T-helper 2 cell treated with Interferon-gamma antibody and Interleukin-4, amounts not matched to agents 5 μg/mL and 100 μg/mL, for 36 hours (primary cell): Measurements from ENCODE around the gene TMEFF2.

Experiments
- DNase-seq: peaks from one replicate; pipeline ENCODE4 v3.0.0; 2021; ENCODE audit warnings: low spot score
- H3K27ac Mint-ChIP-seq: one replicate; pipeline ENCODE4 v1.8.0; 2021; ENCODE audit warnings: mild to moderate bottlenecking, mixed read lengths
- H3K27me3 Mint-ChIP-seq: one replicate; pipeline ENCODE4 v1.8.0; 2021; ENCODE audit warnings: low read depth, mixed read lengths
- H3K36me3 Mint-ChIP-seq: one replicate; pipeline ENCODE4 v1.8.0; 2021; ENCODE audit warnings: low read depth, mixed read lengths
- H3K4me1 Mint-ChIP-seq: one replicate; pipeline ENCODE4 v1.8.0; 2021; ENCODE audit warnings: low read depth, mixed read lengths
- H3K4me3 Mint-ChIP-seq: one replicate; pipeline ENCODE4 v1.8.0; 2022; ENCODE audit warnings: mild to moderate bottlenecking, moderate library complexity, mixed read lengths
- H3K9me3 Mint-ChIP-seq: one replicate; pipeline ENCODE4 v1.8.0; 2021; ENCODE audit warnings: mixed read lengths

Gene TMEFF2

DNA sequence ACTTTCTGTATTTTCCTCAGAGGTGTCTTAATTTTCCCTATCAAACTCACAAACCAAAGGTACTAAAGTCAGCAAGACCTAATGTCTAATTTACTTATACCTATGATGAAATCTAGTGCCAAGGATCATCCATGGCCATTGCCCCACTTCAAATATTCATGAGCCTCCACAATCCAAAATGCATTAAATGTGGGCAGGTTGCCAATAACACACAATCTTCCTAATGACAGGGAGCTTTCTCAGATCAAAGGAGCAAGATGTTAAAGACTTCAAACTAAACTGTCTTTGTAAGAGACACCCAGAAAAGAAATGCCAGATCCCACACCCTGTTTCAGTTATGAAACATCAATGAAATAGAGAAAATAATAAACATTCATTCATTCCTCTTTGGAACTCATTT lies 143.2 kb downstream of the TMEFF2 start:
- H3K36me3 Mint-ChIP-seq = no peaks in the 10 kb centered on the region
- H3K4me1 Mint-ChIP-seq = no peaks in the 10 kb centered on the region
- H3K4me3 Mint-ChIP-seq = no peak overlapping the region
- no peaks in the 10 kb centered on the region for H3K27me3 Mint-ChIP-seq
- no peak for DNase-seq
- H3K27ac Mint-ChIP-seq = no peak overlapping the region
- no peaks in the 10 kb centered on the region for H3K9me3 Mint-ChIP-seq

DNA sequence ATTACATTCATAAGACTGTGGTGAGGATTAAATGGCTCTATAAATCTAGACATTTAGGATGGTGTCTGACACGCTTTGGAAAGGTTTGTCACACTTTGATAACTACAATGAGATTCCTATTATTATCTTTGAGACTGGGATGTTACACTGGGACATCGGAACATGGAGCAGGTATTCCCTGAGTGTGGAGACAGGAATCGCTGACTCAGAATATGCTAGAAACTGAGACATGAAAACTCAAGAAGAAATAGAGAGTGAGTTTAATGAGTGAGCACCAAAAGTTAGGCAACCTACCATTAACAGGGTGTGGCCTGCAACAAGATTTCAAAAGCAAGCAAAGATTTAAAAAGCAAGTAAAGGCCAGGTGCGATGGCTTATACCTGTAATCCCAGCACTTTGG lies 145.4 kb downstream of the TMEFF2 start:
- Mint-ChIP-seq H3K36me3 (no peaks in the 10 kb centered on the region), H3K4me1 (no peaks in the 10 kb centered on the region), H3K9me3 (no peaks in the 10 kb centered on the region), H3K27ac (no peak overlapping the region), H3K27me3 (no peaks in the 10 kb centered on the region), H3K4me3 (no peak overlapping the region)
- no peak for DNase-seq

DNA sequence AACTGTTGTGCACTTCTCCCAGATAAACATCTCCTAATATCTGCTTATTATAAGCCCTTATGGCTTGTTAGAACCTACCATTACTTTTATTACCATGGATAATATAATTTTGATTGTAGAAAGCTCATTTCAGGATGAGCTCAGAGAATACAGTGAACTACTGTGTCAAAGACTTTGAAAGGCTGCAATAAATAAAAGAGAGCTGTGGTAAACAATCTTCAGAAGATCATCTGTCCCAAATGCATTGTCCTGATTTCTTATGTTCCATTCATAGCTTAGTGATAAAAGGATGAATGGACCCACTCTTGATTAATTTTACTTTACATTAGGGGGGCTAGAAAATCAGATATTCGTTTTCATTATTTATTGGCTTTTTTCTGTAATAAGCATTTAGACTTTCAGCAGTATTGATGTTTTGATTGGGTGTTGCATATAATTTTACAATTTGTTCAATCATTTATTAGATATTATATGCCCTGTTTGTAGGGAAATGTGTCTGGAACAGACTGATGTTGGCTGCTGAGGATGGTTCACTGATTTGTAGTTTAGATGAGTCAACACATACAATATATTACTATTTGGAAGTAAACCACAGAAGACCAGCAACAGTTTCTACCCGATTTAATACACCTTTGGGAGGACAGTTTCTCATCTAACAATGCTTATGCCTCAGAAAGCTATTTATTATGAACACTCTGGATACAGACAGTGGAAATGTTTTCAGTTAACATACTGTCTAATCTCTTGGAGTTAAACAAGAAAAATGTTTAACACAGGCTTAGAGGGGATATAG lies 147.2 kb downstream of the TMEFF2 start:
- Mint-ChIP-seq H3K4me1 (no peaks in the 10 kb centered on the region), H3K27ac (no peak overlapping the region), H3K9me3 (no peaks in the 10 kb centered on the region), H3K4me3 (no peak overlapping the region), H3K27me3 (no peaks in the 10 kb centered on the region), H3K36me3 (no peaks in the 10 kb centered on the region)
- no peak for DNase-seq

DNA sequence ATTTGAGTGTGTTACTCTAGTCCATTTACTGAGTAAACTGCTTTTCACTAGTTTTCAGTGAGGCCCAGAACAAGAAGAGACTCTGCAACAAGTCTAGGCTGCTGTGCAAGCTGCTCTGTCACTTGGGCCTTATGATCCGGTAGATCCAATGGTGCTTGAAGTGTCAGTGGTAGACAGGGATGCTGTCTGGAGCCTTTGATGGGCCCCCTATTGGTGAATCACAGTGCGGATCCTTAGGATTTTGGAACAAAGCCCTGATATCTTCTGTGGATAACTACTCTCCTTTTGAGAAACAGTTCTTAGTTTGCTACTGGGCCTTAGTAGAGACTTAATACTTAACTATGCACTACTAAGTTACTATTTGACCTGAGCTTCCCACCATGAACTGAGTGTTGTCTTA lies 150.2 kb downstream of the TMEFF2 start:
- Mint-ChIP-seq H3K4me1 (no peaks in the 10 kb centered on the region), H3K27me3 (no peaks in the 10 kb centered on the region), H3K9me3 (no peaks in the 10 kb centered on the region), H3K4me3 (no peak overlapping the region), H3K36me3 (no peaks in the 10 kb centered on the region), H3K27ac (no peak overlapping the region)
- DNase-seq = no peak

DNA sequence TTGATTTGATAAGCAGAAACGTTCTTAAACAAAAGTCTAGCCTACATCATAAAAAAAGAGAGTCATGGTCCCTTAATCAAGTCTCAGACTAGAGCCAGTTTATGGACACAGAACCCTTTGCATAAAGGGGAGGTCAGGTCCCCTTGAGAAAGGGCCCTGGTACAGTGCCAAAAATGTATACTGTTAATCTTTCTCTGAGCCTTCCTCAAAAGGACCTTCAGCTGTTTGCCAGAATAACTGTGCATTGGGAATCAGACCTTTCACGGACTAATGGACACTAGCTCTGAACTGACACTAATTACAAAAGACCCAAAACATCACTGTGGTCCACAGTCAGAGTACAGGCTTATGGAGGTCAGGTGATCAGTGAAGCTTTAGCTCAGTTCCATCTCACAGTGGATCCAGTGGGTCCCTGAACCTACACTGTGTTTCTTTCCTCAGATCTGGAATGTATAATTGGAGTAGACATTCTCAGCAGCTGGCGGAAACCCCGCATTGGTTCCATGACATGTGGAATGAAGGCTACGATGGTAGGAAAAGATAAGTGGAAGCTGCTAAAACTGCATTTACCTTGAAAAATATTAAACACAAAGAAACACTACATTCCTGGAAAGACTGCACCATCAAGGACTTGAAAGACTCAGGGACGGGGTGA lies 151.4 kb downstream of the TMEFF2 start:
- Mint-ChIP-seq H3K9me3 (no peaks in the 10 kb centered on the region), H3K36me3 (no peaks in the 10 kb centered on the region), H3K4me3 (no peak overlapping the region), H3K4me1 (no peaks in the 10 kb centered on the region), H3K27ac (no peak overlapping the region), H3K27me3 (no peaks in the 10 kb centered on the region)
- DNase-seq = no peak

DNA sequence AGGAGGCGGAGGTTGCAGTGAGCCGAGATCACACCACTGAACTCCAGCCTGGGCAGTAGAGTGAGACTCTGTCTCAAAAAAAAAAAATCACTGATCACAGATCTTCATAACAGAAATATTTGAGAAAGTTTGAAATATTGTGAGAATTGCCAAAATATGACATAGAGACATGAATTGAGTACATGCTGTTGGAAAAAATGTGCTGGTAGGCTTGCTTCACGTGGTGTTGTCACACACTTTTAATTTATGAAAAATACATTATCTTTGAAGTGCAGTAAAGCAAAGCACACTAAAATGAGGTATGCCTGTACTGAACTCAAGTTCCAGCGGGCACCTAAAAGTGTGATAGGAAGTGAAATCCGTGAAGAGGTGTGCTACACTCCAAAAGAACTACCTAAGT lies 152.6 kb downstream of the TMEFF2 start:
- H3K36me3 Mint-ChIP-seq = no peaks in the 10 kb centered on the region
- no peaks in the 10 kb centered on the region for H3K27me3 Mint-ChIP-seq
- no peaks in the 10 kb centered on the region for H3K9me3 Mint-ChIP-seq
- H3K4me1 Mint-ChIP-seq = no peaks in the 10 kb centered on the region
- no peak overlapping the region for H3K4me3 Mint-ChIP-seq
- no peak for DNase-seq
- no peak overlapping the region for H3K27ac Mint-ChIP-seq

DNA sequence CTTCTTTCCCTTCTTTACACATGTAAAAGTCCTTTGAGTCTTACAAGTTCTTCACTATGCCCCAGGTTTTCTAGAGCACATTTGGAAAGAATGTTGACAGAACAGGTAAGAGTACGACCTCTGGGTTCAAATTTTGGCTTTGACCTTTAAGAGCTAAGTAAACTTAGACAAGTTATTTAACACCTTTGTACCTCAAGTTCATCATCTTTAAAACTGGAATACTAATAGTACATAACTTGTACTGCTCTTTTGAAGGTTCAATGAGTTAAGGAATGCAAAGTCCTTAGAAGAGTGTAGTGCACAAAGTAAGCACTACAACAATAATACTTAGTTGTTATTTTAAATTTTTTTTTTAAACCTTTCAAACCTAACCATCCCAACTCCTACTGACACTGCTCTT lies 156.6 kb downstream of the TMEFF2 start:
- Mint-ChIP-seq H3K27me3 (no peaks in the 10 kb centered on the region), H3K9me3 (no peaks in the 10 kb centered on the region), H3K4me1 (no peaks in the 10 kb centered on the region), H3K27ac (no peak overlapping the region), H3K4me3 (no peak overlapping the region), H3K36me3 (no peaks in the 10 kb centered on the region)
- DNase-seq = no peak

DNA sequence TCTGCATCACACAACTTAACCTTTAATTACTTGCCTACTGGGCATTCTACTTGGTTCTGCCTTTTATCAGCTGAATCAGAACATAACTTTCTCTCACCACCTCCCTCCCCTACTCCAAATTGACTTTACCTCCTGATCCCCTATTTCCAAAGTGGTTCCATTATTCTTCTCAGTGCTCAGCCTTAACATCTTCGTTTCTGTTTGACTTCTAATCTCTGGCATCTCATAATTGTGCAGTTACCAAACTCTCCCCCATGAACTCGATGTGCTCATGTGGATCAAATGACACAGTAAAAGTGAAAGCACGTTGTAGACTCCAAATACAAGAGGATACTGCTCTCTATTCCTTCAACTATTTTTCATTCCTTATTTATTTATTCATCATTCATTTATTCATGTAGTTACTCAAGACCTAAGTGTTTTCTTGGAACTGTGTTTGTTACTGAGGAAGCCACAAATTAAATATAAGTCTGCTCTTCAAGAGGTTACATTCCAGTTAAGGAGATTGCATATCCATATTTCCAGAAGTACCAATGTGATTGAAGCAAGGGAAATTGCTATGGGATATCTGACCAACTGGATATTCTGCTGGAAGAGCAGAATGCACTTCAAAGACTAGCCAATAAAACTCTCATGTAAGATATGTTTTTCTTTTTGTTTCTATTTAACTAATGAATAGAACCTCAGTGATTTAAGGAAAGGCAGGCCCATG lies 158.8 kb downstream of the TMEFF2 start:
- H3K9me3 Mint-ChIP-seq = no peaks in the 10 kb centered on the region
- H3K36me3 Mint-ChIP-seq = no peaks in the 10 kb centered on the region
- no peak overlapping the region for H3K27ac Mint-ChIP-seq
- no peaks in the 10 kb centered on the region for H3K27me3 Mint-ChIP-seq
- H3K4me3 Mint-ChIP-seq = no peak overlapping the region
- no peaks in the 10 kb centered on the region for H3K4me1 Mint-ChIP-seq
- DNase-seq = no peak

DNA sequence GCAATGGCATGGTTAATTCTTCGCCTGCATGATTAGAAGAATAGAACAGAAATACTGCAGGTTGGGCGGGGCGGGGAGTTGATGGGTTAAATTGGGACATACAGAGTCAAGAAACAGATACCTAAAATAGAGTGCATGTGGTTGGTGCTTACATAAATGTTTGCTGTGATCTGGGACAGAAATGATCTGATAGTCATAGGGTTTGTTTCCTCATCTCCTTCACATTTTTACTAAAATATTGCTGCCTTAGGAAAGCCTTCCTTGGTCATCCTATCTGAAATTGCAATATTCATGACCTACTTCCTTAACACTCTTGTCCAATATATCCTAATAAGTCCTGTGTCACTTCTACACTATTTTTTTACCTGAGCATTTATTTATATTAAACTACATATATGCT lies 163.9 kb downstream of the TMEFF2 start:
- Mint-ChIP-seq H3K27ac (no peak overlapping the region), H3K27me3 (no peaks in the 10 kb centered on the region), H3K36me3 (no peaks in the 10 kb centered on the region), H3K9me3 (no peaks in the 10 kb centered on the region), H3K4me1 (no peaks in the 10 kb centered on the region), H3K4me3 (no peak overlapping the region)
- no peak for DNase-seq

DNA sequence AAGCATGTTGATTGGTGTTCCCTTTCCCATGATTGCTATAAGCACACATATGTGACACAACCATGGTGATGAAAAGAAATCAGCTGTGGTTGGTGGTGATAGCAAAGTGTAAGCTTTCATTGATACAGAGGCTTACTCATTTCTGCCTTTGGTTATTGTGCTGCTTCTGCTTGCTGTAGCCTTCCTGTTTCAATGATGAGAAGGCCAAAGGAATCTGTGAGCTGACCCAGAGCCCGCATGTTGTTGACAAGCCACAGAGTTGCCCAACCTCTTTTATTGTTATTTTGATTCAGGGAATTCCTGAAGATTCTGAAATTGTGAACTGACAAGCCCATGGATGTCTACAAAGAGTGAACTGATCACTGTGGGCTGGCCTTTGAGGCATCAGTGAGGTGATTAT lies 164.4 kb downstream of the TMEFF2 start:
- Mint-ChIP-seq H3K4me3 (no peak overlapping the region), H3K27ac (no peak overlapping the region), H3K36me3 (no peaks in the 10 kb centered on the region), H3K27me3 (no peaks in the 10 kb centered on the region), H3K9me3 (no peaks in the 10 kb centered on the region), H3K4me1 (no peaks in the 10 kb centered on the region)
- no peak for DNase-seq

DNA sequence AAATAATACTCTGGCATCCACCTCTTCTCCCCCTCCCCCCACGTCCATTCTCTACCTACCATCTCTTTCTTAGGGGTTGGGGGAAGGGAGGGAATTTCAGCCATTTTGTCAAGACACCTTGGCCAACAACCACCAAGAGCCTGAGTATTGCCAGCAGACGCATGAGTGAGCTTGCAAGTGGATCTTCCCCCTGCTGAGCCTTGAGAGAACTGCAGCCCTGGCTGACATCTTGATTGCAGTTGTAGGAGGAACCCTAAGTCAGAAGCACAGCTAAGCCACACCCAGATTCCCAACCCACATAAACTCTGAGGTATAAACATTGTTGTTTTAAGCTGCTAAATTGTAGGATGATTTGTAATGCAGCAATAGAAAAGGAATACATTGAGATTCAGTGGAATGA lies 165.6 kb downstream of the TMEFF2 start:
- DNase-seq = no peak
- no peaks in the 10 kb centered on the region for H3K36me3 Mint-ChIP-seq
- H3K27ac Mint-ChIP-seq = no peak overlapping the region
- no peak overlapping the region for H3K4me3 Mint-ChIP-seq
- no peaks in the 10 kb centered on the region for H3K4me1 Mint-ChIP-seq
- no peaks in the 10 kb centered on the region for H3K9me3 Mint-ChIP-seq
- H3K27me3 Mint-ChIP-seq = no peaks in the 10 kb centered on the region

DNA sequence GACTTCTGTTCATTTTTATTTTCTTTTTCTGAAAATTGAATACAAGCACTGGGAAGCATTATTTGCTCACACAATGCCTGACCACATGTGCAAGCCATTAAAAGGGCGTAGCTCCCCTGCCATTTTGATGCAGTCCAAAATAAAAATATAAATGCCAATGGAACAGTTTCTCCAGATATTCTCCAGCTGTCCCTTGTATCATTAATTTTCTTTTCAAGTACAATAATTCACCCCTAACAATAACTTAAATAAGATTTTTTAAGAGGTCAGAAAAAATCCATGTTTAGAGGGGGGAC lies 168.0 kb downstream of the TMEFF2 start:
- no peaks in the 10 kb centered on the region for H3K4me1 Mint-ChIP-seq
- no peaks in the 10 kb centered on the region for H3K9me3 Mint-ChIP-seq
- H3K27ac Mint-ChIP-seq = no peak overlapping the region
- DNase-seq = no peak
- H3K36me3 Mint-ChIP-seq = no peaks in the 10 kb centered on the region
- no peaks in the 10 kb centered on the region for H3K27me3 Mint-ChIP-seq
- H3K4me3 Mint-ChIP-seq = no peak overlapping the region

DNA sequence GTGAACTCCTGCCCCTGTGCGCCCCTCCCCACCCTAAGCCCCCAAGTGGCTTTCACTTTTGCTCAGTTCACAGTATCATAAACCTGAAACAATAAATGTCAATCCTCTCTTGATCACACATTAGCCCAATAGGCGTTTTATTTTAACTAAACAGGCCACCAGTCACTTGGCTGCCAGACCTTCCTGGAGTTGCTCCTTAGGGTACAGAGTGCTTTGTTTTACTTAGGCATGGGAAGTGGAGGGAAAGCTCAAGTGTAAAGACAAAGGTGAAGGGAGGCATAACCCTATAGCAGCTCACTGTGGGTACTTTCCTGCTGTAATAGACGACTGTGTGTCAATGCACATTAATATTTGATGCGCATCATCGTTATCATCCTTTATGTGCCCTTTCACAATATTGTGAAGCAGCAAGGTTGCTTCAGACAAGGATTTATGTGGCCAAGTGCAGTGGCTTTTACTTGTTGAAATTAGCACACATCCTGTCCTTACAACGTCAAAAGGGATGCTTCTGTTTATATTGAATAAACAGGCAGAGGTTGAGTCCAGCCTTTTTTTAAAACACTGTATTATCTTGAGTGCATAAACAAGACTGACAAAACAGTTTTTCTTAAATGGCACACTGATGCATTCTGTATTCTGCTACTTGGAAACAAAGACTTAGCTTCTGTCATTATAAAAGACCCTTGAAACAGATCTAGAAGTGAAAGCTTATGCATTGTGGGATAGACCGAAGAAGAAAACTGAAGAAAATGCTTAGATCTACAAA lies 168.5 kb downstream of the TMEFF2 start:
- no peak for DNase-seq
- no peaks in the 10 kb centered on the region for H3K9me3 Mint-ChIP-seq
- H3K4me1 Mint-ChIP-seq = no peaks in the 10 kb centered on the region
- H3K36me3 Mint-ChIP-seq = no peaks in the 10 kb centered on the region
- H3K27ac Mint-ChIP-seq = no peak overlapping the region
- no peak overlapping the region for H3K4me3 Mint-ChIP-seq
- H3K27me3 Mint-ChIP-seq = no peaks in the 10 kb centered on the region

DNA sequence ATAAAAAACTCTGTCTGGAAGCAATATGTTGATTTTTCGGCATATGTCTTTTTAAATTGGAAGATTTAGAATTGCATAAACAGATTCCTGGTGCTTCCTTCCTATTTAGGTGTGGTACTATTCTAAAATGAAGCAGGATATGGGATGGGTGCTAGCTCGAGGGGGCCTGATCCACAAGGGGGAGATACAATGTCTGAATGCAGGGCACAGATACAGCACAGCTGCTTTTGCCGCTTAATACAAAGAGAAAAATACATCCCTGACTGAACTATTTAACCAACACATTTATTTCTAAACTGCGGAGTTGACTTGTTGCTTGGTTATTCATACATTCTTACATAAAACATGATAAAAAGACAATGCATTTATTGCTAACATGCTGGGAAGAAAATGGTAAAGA lies 169.1 kb downstream of the TMEFF2 start:
- Mint-ChIP-seq H3K4me3 (no peak overlapping the region), H3K9me3 (no peaks in the 10 kb centered on the region), H3K4me1 (no peaks in the 10 kb centered on the region)

More for the DNA sequence above, 169.1 kb downstream of the TMEFF2 start:
- H3K27ac Mint-ChIP-seq = no peak overlapping the region
- DNase-seq = no peak
- H3K36me3 Mint-ChIP-seq = no peaks in the 10 kb centered on the region
- no peaks in the 10 kb centered on the region for H3K27me3 Mint-ChIP-seq
